GM19324 (cell line): ENCODE measurements around the gene TMEM114.
"Not testable (repeated sequence)": the region's sequence is repeated elsewhere in the genome, so short reads cannot be mapped to it uniquely, and the experiment has no call there.

Source experiments
- ATAC-seq: cut with Tn5 transposase; IDR thresholded peaks from one replicate; pipeline ENCODE4 v1.9.1; 2021; ENCODE audit warnings: mild to moderate bottlenecking, moderate library complexity; ENCODE audit not compliant: unreplicated experiment, low FRiP score

TMEM114 gene

DNA sequence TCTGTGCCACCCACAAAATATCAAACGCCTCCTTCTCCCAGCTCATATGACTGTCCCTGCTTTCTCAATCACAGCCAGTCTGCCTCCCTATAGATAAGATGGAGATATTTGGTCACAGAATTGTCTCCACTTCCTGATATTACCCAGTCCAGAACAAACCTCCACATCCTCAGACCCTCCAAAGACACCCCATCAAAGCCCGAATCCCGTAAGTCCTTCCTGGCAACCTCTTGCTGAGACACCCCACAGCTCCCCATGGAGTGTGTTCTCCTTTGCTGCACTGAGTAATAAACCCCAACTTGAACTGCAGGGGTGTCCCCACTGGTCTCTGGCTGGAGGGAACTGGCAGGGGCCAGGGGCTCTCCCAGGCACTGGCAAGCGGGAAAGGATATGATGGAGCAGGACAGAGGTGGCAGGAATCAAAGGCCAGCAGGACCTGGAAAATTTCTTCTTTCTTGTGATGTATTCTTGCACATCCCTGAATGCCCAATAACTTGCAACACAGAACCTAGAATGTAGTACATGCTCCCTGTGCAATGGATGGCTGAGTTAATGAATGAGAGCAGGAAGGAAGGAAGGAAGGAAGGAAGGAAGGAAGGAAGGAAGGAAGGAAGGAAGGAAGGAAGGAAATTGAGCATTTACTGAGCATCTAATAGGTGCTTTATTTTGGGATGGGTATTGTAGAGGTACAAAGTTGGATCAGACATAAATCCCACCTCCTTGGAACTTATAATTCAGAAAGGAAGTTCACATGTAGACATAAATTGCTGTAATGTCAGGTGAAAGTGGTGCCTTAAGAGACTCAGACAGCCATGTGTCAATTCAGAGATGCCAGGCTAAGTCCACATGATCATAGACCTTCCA, 13.9 kb downstream of the TMEM114 start:
- no peak for ATAC-seq

DNA sequence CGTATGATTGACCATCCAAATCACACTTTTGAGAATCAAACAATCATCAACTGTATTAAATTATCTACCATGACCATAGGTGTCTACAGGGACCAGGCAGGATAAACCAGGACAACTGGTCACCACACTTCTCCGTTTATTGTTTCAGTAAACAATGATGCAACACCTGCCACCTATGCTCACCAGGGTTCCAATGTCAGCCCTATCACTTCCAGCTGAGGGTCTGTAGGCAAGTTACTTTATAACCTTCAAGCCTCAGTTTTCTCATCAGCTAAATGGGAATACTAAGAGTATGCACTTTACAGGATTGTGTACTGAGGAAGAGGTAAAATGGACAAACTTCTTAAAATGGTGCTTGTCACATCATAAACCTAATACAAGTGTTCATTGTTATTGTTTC, 14.9 kb downstream of the TMEM114 start:
- no peak for ATAC-seq

DNA sequence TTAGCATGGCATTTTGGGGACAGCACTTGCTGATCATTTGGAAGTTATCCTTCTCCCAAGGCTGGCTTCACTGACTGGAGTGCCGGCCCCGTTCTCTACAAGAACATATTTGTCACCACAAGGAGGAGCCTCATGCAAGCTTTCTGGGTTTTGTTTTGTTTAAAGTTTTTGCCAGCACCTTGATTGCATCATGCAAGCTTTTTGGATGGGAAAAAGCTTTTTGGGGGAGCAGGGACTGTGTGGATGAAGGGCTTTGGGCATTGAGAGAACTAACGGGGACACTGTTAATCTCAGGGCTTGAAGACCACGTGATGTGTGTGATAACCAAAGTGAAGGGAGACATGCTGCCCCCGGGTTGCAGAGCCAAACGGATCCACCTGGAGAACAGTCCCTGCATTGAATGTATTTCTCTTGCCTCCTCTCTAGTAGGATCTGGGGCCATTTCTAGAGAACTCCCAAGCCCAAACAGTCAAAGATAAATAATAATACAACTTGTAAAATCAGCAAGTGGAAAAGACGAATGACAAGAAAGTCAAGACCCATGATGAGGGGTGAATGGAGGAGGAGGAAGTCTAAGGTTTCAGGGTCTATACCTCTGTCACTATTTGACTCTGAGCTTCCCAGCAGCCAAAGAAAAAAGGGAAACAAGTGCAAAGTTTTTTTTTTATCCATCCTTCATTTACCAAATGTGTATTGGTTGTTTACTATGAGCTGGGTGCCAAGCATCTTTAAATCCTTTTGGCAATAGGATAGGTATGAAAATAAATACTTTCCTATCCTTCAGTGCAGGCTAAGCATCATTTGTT, 17.2 kb downstream of the TMEM114 start:
- no peak for ATAC-seq

DNA sequence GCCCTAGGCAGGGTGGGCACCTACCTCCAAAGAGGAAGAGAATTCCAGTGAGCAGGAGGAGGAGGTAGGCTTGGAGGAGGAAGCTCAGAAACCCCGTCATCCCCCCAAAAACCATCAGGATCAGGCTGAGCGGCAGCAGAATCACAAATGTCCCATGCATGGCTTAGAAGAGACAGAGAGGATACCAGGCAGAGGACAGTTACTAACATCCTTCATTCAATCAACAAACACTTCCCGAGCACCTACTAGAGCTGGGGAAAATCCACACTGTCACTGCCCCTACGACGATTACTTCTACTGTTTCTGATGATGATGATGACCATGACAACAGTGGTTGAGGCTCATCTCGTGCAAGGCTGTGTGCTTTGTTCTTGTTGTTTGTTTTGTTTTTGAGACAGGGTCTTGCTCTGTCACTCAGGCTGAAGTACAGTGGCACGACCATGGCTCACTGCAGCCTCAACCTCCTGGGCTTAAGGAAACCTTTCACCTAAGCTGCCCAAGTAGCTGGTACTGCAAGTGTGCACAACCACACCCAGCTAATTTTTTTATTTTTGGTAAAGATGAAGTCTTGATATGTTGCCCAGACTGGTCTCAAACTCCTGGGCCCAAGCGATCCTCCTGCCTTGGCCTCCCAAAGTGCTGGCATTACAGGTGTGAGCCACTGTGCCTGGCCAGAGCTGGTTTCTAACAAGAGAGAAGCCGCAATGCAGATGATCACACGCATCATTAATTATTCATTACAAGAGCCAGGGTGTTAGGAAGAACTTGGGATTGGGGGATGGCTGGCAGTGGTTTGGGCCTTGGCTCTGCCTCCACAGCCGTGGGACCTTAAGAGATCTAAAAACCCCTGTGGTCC, 18.0 kb downstream of the TMEM114 start:
- ATAC-seq = no peak

DNA sequence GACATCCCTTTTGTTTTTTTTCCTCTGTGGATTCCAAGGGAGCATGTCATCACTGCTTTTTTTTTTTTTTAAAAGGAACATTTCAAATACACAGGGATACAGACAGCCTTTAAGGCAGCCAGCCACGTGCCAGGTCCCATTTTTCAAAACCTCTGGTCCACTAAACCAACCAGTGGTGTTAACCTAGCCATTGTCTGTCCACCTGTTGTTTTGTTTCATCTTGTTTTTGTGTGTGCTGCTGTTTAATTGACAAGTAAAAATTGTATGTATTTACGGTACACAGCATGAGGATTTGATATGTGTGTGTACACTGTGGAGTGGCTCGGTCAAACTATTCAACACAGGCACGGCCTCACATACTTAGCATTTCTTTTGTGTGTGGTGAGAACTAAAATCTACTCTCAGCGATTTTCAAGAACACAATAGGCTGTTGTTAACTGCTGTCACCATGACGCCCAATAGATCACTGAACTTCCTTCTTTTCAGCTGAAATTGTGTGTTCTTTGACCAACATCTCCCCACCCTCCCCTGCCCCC, 19.2 kb downstream of the TMEM114 start:
- no peak for ATAC-seq

DNA sequence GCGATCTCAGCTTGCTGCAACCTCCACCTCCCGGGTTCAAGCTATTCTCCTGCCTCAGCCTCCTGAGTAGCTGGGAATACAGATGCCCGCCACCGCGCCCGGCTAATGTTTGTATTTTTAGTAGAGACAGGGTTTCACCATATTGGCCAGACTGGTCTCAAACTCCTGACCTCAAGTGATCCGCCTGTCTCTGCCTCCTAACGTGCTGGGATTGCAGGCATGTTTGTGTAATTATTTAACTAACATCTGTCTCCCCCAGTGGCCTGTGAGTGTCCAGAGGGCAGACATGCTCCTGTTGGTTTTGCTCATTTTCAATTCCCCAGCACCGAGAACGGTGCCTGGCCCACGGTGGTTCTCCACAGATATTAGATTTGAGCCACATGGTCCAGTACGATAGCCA, 19.9 kb downstream of the TMEM114 start:
- ATAC-seq = not testable (repeated sequence)

DNA sequence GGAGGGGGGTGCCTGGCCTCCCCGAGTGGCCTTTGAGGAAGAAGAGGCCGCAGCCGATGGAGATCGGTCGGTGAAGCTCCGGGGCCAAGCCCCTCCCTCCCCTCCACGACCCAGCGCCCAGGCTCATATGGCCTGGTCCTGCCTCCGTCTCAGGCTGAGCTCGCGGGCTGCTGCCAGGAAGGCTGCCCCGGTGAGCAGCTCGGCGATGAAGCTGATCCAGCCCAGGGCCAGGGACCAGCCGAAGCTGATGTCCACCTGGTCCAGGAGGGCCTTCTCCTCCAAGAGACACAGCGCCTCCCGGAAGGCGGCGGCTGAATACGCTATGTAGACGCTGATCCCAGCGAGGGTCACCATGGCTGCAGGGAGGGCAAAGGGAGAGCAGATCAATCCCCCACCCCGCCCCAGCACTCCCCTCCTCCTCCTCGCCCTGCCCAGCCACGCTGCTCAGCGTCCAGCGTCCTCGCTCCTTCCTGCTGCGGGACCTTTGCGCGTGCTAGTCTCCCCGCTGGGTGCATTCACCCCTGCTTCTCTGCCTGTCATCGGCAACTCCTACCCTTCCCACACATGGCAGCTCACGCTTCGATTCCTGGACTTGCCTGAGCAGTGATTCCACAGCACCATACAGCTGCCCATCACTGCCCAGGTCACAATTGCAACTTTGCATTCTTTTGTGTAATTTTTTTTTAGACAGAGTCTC, 20.5 kb downstream of the TMEM114 start:
- ATAC-seq = no peak

DNA sequence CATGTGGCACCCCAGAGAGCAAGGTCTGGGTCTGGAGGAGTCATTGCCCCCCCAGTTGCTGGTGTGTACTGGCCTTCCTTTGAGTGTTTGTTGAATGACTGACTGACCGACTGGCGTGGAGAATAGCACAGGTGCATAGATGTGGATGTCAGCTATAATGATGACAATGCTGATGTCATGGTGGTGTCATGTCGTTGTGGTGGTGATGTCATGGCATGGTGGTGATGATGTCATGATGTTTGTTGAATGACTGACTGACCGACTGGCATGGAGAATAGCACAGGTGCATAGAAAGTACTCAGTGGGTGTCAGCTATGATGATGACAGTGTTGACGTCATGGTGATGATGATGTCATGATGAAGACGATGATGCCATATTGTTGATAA, 22.1 kb downstream of the TMEM114 start:
- ATAC-seq = no peak

DNA sequence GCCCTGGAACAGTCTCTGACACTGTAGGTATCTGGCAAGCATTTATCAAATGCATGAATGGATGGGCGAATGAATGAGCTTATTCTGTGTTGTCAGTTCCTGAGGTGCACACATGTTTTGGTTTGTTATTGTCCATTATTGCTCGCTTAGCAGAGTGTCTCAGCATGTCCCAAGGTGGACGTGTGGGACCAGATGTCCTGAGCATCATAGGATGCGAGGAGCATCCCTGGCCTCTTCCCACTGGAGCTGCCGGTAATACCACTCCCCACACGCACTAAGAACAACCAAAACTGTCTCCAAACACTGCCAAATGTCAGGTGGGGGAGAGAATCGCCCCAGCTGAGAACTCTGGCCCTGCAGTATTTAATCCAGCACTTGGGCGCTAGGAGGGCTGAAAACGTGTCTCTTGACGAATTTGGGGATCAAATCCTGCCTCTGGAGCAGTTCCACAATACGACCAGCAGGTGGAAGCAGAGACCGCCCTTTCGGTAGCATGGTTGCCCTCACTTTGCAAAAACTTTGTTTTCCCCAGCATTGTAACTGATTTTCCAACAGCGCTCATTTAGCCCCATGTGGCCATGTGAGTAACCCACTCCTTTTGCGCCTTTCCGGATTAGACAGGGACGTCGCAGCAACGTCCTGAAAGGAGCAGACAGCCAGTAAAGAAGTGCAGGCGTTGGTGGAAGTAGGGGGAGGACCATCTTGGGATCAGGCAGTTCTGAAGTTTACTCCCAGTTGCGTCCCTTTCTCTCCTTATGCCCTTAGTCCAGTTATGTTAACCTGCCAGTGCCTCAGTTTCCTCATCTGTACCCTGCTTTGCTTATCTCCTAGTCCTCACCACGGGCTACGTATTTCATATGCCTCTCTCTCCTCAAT, 22.7 kb downstream of the TMEM114 start:
- ATAC-seq = peak; percentile 71

DNA sequence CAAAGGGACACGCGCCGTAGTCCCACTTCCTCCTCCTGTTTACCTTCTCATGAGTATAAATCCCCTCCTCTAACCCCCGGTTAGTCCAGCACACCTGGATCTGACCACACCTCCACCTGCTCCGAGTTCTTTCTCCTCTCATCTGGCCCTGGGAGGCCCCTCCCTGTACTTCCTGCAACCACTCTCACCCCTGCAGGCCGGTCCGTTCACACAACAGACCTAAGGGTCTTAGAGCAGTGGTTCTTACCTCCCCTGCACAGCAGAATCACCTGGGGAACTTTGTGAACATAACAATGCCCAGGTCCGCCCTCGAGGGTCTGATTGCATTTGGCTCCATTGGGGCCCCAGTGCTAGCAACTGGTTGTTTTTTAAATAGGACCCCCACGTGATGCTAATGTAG, 24.8 kb downstream of the TMEM114 start:
- ATAC-seq = no peak

DNA sequence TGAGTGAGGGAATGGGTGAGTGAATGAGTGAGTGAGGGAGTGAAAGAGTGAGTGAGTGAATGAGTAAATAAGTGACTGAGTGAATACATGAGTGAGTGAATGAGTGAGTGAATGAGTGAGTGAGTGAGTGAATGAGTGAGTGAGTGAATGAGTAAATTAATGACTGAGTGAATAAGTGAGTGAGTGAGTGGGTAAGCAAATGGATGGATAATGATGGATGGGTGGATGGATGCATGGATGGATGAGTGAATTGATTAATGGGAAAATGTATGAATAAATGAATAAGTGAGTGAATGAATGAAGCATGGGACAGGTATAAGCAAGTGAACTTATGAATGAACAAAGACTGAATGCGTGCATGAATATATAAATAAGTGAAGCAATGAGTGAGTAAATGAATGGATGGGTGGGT, 25.4 kb downstream of the TMEM114 start:
- no peak for ATAC-seq

DNA sequence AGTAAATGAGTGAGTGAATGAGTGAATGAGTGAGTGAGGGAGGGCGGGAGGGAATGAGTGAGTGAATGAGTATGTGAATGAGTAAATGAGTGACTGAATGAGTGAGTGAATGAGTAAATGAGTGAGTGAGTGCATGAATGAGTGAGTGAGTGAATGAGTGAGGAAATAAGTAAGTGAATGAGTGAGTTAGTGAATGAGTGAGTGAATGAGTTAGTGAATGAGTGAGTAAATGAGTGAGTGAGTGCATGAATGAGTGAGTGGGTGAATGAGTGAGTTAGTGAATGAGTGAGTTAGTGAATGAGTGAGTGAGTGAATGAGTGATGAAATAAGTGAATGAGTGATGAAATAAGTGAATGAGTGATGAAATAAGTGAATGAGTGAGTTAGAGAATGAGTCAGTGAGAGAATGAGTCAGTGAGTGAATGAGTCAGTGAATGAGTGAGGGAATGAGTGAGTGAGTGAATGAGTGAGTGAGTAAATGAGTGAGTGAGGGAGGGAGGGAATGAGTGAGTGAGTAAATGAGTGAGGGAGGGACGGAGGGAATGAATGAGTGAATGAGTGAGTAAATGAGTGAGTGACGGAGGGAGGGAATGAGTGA, 26.3 kb downstream of the TMEM114 start:
- ATAC-seq = not testable (repeated sequence)

DNA sequence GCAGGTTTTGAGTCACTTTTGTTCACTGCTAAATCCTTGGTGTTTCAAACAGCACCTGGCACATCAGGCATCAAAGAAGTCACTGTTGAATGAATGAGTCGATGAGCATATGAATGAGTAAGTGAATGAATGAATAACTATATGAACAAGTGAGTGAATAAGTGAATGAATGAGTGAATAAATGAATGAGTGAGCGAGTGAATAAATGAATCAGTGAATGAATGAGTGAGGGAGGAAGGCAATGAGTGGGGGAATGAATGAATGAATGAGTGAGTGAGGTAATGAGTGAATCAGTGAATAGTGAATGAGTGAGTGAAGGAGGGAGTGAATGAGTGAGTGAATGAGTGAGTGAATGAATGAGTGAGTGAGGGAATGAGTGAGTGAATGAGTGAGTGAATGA, 28.8 kb downstream of the TMEM114 start:
- no peak for ATAC-seq

DNA sequence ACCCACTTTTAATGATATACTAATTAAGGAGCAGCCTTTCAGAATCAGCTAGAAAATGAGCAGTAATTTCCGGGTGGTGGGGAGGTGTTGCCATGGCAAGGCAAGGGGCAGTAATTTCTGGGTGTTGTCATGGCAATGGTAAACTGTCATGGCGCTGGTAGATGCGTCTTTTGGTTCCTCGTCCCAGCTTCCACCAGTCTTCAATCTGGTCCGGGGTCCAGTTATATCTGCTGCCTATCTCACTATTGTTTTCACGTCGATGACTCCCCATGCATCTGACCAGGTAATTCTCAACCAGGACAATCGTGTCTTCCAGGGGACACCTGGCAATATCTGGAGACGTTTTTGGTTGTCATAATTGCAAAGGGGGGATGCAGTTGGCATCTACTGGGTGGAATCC, 34.9 kb downstream of the TMEM114 start:
- ATAC-seq = no peak

DNA sequence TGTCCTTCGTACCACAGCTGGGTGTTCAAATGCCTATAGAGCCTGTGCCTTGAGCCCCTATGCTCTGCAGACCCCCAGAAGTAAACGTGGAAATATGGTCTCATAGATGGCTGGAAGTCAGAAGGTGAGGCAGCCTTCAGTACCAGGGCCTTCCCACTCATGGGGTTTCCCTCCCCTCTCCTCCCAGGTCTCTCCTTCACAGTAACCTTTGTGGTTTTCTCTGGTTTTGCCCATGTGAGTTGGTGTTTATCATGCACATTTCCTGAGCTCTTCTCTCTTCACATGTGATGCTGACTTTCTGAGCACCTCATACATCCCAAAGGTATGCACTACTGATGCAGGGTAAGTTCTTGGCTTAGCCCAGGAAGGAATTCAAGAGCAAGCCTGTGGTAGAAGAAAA, 35.4 kb downstream of the TMEM114 start:
- no peak for ATAC-seq

DNA sequence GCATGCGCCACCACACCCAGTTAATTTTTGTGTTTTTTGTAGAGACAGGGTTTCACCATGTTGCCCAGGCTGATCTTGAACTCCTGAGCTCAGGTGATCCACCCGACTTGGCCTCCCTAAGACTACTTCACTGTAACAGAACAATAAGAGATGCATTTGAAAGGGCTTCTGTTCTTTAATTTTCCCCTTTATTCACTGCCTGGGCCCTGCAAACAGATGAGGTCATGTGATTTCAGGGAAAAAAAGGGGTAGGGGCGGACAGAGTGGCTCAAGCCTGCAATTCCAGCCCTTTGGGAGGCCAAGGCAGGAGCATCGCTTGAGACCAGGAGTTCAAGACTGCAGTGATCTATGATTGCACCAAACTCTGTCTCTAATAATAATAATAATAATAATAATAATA, 36.3 kb downstream of the TMEM114 start:
- ATAC-seq = no peak

DNA sequence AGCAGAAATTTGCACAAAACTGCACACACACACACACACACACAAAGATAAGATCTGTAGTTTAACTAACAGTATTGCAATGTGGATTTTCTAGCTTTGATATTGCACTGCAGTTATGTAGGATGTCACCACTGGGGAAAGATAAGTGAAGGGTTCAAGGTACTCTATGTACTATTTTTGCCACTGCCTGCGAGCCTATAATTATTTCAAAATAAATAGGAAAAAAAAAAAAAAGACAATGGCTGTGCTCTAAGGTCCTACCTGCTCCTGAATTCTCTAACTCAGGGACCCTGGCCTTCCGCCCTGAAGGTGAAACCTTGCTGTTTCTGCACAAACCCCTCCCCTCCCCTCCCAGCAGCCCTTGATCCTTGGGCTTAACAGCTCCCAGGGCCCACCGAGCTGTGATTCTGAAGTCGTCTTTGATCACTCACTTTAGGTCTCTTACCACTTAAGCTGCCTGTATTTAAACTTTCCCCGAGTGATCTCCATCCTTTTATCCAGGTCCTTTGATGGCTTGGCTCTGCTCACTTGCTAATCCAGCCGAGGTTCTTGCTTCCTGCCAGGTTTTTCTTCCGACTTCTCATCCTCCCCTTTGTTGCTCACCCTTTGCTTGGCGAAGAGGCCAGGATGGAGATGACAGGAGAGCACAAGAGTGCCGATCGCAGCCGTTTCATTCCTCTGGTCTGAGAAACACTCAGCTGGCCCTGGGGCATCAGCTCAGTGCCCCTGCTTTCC, 37.7 kb downstream of the TMEM114 start:
- no peak for ATAC-seq
